Fibroblast of lung (primary cell): ENCODE results near the gene PLK3.

Source experiments
- EZH2 ChIP-seq: IDR thresholded peaks from 2 replicates; pipeline ENCODE4 v1.5.1; 2012; ENCODE audit warnings: low read length, control low read depth, mild to moderate bottlenecking; ENCODE audit errors: missing control alignments
- TF ChIP-seq, protein P1 (sequence below), 2 donors: IDR thresholded peaks in 1 of 2; conservative IDR thresholded peaks in 1 of 2; 1 replicate in 1 of 2; 2 replicates in 1 of 2; pipeline ENCODE4 v1.5.1; 2011 to 2012; ENCODE audit warnings: low read length in 2 of 2, control low read depth in 1 of 2, inconsistent platforms in 1 of 2, low read depth in 1 of 2, mild to moderate bottlenecking in 1 of 2

DNA sequence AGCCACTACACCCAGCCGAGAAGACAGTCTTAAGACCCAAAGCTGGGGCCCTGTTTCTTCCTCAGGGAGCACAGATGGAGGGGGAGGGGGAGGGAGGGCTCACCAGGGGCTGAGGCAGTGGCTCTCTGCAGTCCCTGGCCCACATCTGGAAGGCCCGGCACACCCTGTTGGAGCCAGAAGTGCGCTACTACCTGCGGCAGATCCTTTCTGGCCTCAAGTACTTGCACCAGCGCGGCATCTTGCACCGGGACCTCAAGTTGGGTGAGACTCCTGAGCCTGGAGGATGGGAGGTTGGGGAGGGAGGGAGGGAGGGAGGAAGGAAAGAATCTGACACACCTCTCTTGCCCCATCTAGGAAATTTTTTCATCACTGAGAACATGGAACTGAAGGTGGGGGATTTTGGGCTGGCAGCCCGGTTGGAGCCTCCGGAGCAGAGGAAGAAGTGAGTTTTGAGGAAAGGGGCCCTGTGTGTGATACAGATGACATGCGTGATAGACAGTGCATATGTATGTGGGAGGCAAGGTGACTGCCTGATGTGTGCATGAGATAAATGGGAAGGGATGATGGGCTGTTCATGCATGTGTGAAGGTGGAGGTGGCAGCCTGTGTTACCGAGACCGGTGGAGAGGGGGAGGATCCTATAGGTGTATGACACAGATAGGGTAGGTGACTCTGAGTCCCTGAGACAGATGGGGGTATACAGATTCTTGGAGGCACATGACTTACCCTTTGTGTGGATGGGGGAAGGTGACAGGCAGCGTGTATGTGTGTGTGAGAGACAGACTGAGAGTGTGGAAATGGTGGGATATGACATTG lies 1.5 kb downstream of the PLK3 start:
- TF ChIP-seq, protein P1, sequence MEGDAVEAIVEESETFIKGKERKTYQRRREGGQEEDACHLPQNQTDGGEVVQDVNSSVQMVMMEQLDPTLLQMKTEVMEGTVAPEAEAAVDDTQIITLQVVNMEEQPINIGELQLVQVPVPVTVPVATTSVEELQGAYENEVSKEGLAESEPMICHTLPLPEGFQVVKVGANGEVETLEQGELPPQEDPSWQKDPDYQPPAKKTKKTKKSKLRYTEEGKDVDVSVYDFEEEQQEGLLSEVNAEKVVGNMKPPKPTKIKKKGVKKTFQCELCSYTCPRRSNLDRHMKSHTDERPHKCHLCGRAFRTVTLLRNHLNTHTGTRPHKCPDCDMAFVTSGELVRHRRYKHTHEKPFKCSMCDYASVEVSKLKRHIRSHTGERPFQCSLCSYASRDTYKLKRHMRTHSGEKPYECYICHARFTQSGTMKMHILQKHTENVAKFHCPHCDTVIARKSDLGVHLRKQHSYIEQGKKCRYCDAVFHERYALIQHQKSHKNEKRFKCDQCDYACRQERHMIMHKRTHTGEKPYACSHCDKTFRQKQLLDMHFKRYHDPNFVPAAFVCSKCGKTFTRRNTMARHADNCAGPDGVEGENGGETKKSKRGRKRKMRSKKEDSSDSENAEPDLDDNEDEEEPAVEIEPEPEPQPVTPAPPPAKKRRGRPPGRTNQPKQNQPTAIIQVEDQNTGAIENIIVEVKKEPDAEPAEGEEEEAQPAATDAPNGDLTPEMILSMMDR (conservative IDR thresholded peaks at IDR 0.05 in 1 of 2, IDR thresholded peaks at IDR 0.05 in 1 of 2; ENCODE audit: low read depth in 1 of 2, low read length in 2 of 2) = no peak
- TF ChIP-seq EZH2 = no peak
